HepG2 (cell line): Measurements from ENCODE around the gene CCBE1. TPM values are rescaled to one million over a fixed set of nuclear protein-coding genes. Genes with fewer than 3 reads are reported as not detected.

Experiments used
- ATAC-seq: fragments of 200-7000 bp; cut with Tn5 transposase; 3 replicates; pipeline ENCODE4 v1.9.1; 2020; ENCODE audit warnings: mild to moderate bottlenecking, moderate library complexity
- BruUV-seq: library from RNA; stranded (reverse); fragments of 400-500 nt; replicated peaks from 2 replicates; lab custom pipeline; 2021; lab: Mats Ljungman, UMichigan
- CTCF ChIA-PET: fragments of 300-600 bp; formaldehyde crosslinking; extraction: SDS; loops from one replicate; lab custom pipeline; 2021; ENCODE audit warnings: low total read pairs, inconsistent platforms, low intra/inter-chr PET ratio; lab: Yijun Ruan, JAX
- POLR2A ChIA-PET: fragments of 350-600 bp; sonication (Branson Sonifier 250); formaldehyde crosslinking; loops from one replicate; lab custom pipeline; 2020; ENCODE audit warnings: antibody characterized with exemption, inconsistent platforms; lab: Yijun Ruan, JAX
- DNase-seq: peaks from one replicate; pipeline ENCODE4 v3.0.0-alpha.2; 2015; ENCODE audit warnings: low spot score
- FAIRE-seq: peaks from 3 replicates; lab custom pipeline; 2011; peaks lifted over from hg19 to GRCh38; lab: Jason Lieb, UNC
- H2AFZ ChIP-seq: one replicate; pipeline ENCODE4 v1.6.1; 2011; ENCODE audit warnings: low read length, inconsistent platforms
- H3K27ac ChIP-seq: fragments of 300-600 bp; 3 replicates; pipeline ENCODE4 v1.8.0; 2011; ENCODE audit warnings: mixed run types, mild to moderate bottlenecking, mixed read lengths, low read length, inconsistent platforms; ENCODE audit not compliant: insufficient read depth; ENCODE audit errors: extremely low read length
- H3K27me3 ChIP-seq, 2 experiments: fragments of 200-600 bp in 1 of 2; 2 replicates in 1 of 2; 3 replicates in 1 of 2; pipeline versions ENCODE4 v1.6.0 to v1.8.0; 2011; ENCODE audit warnings: low read length in 2 of 2, mild to moderate bottlenecking in 2 of 2, moderate library complexity in 2 of 2, inconsistent platforms in 1 of 2; ENCODE audit not compliant: insufficient read depth in 2 of 2, control insufficient read depth in 1 of 2
- H3K36me3 ChIP-seq, 2 experiments: fragments of 200-600 bp in 1 of 2; replicated peaks in 1 of 2; 2 replicates in 1 of 2; 3 replicates in 1 of 2; pipeline versions ENCODE4 v1.5.1 to v1.8.0; 2011; ENCODE audit warnings: low read length in 2 of 2, inconsistent platforms in 1 of 2; ENCODE audit not compliant: insufficient read depth in 2 of 2, control insufficient read depth in 1 of 2
- H3K4me1 ChIP-seq: 2 replicates; pipeline ENCODE4 v1.5.1; 2012; ENCODE audit warnings: low read length, inconsistent platforms; ENCODE audit not compliant: insufficient read depth
- H3K4me2 ChIP-seq: 2 replicates; pipeline ENCODE4 v1.6.0; 2011; ENCODE audit warnings: low read depth, low read length, inconsistent platforms
- H3K4me3 ChIP-seq, 3 experiments: fragments of 200-600 bp in 1 of 3; sonication (generic), shearing (Covaris generic) in 1 of 3; replicated peaks in 1 of 3; 2 replicates each; pipeline ENCODE4 v1.5.1; 2011 to 2016; ENCODE audit warnings: low read length in 3 of 3, inconsistent platforms in 2 of 3, low read depth in 2 of 3, mild to moderate bottlenecking in 2 of 3, control low read depth in 1 of 3, mixed read lengths in 1 of 3; ENCODE audit not compliant: insufficient read depth in 1 of 3
- H3K79me2 ChIP-seq: one replicate; pipeline ENCODE4 v1.6.1; 2011; ENCODE audit warnings: low read length, inconsistent platforms; ENCODE audit not compliant: insufficient read depth
- H3K9ac ChIP-seq: 2 replicates; pipeline ENCODE4 v1.6.0; 2011; ENCODE audit warnings: mild to moderate bottlenecking, low read depth, low read length, inconsistent platforms; ENCODE audit not compliant: insufficient read depth
- H3K9me3 ChIP-seq: 2 replicates; pipeline ENCODE4 v1.5.1; 2012; ENCODE audit warnings: mild to moderate bottlenecking, low read length
- H4K20me1 ChIP-seq: 2 replicates; pipeline ENCODE4 v1.6.0; 2011; ENCODE audit warnings: inconsistent platforms, mild to moderate bottlenecking, low read length, moderate library complexity; ENCODE audit not compliant: insufficient read depth
- CHD4 ChIP-seq: fragments of 200-600 bp; sonication (generic); IDR thresholded peaks from 2 replicates; pipeline ENCODE4 v1.7.0; 2017; ENCODE audit warnings: mild to moderate bottlenecking, low read length, borderline replicate concordance
- FOXP1 ChIP-seq, 2 experiments: fragments of 450-650 bp in 1 of 2; IDR thresholded peaks; 2 replicates each; pipeline ENCODE4 v1.6.1; 2017 to 2018; ENCODE audit warnings: antibody characterized with exemption in 1 of 2
- KLF13 ChIP-seq: sonication (generic); formaldehyde crosslinking; IDR thresholded peaks from 2 replicates; pipeline ENCODE4 v1.4.0; 2020; ENCODE audit warnings: mild to moderate bottlenecking, missing genetic modification reagents
- KMT2A ChIP-seq: sonication (generic); formaldehyde crosslinking; IDR thresholded peaks from 2 replicates; pipeline ENCODE4 v1.4.0; 2020; ENCODE audit warnings: missing genetic modification reagents
- KMT2B ChIP-seq: IDR thresholded peaks from 2 replicates; pipeline ENCODE4 v1.6.1; 2016; ENCODE audit warnings: missing genetic modification reagents, missing compliant biosample characterization
- NFIB ChIP-seq: sonication (generic); formaldehyde crosslinking; IDR thresholded peaks from 2 replicates; pipeline ENCODE4 v1.9.0; 2021; ENCODE audit warnings: missing genetic modification reagents, mild to moderate bottlenecking, borderline replicate concordance
- PHF5A ChIP-seq: IDR thresholded peaks from one replicate; pipeline ENCODE4 v1.6.1; 2018; ENCODE audit warnings: low read depth, missing genetic modification reagents; ENCODE audit not compliant: unreplicated experiment
- SOX5 ChIP-seq: IDR thresholded peaks from 2 replicates; pipeline ENCODE4 v1.6.1; 2016; ENCODE audit warnings: borderline replicate concordance
- SSRP1 ChIP-seq: IDR thresholded peaks from 2 replicates; pipeline ENCODE4 v1.6.1; 2016; ENCODE audit warnings: control low read depth
- ZBTB3 ChIP-seq: sonication (generic); formaldehyde crosslinking; IDR thresholded peaks from 2 replicates; pipeline ENCODE4 v1.4.0; 2020; ENCODE audit warnings: low read depth, mild to moderate bottlenecking, moderate library complexity, missing genetic modification reagents, borderline replicate concordance
- ZNF136 ChIP-seq: sonication (generic); formaldehyde crosslinking; IDR thresholded peaks from 2 replicates; pipeline ENCODE4 v1.8.1; 2022; ENCODE audit warnings: low read depth, mild to moderate bottlenecking, moderate library complexity, missing genetic modification reagents
- ZNF44 ChIP-seq: sonication (generic); formaldehyde crosslinking; IDR thresholded peaks from 2 replicates; pipeline ENCODE4 v1.5.1; 2020; ENCODE audit warnings: mild to moderate bottlenecking, missing genetic modification reagents
- ZNF556 ChIP-seq: sonication (generic); formaldehyde crosslinking; IDR thresholded peaks from 2 replicates; pipeline ENCODE4 v1.4.0; 2020; ENCODE audit warnings: mild to moderate bottlenecking, missing genetic modification reagents, borderline replicate concordance
- ZNF629 ChIP-seq: sonication (generic); formaldehyde crosslinking; conservative IDR thresholded peaks from 2 replicates; pipeline ENCODE4 v1.5.0; 2020; ENCODE audit warnings: missing genetic modification reagents
- ZNF713 ChIP-seq: sonication (generic); formaldehyde crosslinking; IDR thresholded peaks from 2 replicates; pipeline ENCODE4 v1.4.0; 2020; ENCODE audit warnings: mild to moderate bottlenecking, missing genetic modification reagents
- ZNF720 ChIP-seq: sonication (generic); formaldehyde crosslinking; IDR thresholded peaks from 2 replicates; pipeline ENCODE4 v1.4.0; 2020; ENCODE audit warnings: missing genetic modification reagents
- ZNF883 ChIP-seq: sonication (generic); formaldehyde crosslinking; IDR thresholded peaks from 2 replicates; pipeline ENCODE4 v1.5.1; 2020; ENCODE audit warnings: mild to moderate bottlenecking, missing genetic modification reagents; ENCODE audit errors: not compliant biosample characterization
- WGBS: methylation state at CpG from one replicate; pipeline ENCODE4 v1.1.6; 2017; ENCODE audit warnings: low lambda C conversion rate; 5-methylcytosine and 5-hydroxymethylcytosine counted together
- in situ Hi-C: cut with HindIII; loops from 2 replicates; pipeline ENCODE4 v1.10.0; 2017; ENCODE audit warnings: low pct_unique_long_range_greater_than_20kb; ENCODE audit not compliant: extremely low pct_ligation_motif_present
- intact Hi-C: fragments of 100-400 bp; cut with micrococcal nuclease; formaldehyde crosslinking; loops from one replicate; pipeline ENCODE4 v1.10.0; 2022; ENCODE audit not compliant: unreplicated experiment
- polyA plus RNA-seq, 8 experiments: library from polyadenylated mRNA; depleted of rRNA in 3 of 8; stranded (reverse) in 7 of 8; unstranded in 1 of 8; fragments of >200 nt; fragmentation: Illumina TruSeq in 4 of 8; extraction: Trizol in 4 of 8; gene quantifications; 2 replicates each; pipeline versions ENCODE4 v1.2.1 to v1.2.3, GENCODE V29; 2011 to 2016; ENCODE audit warnings: low read depth in 4 of 8, missing spikeins in 1 of 8, mixed read lengths in 1 of 8; ENCODE audit not compliant: insufficient read depth in 1 of 8
- total RNA-seq, 5 experiments: library from RNA; depleted of rRNA; stranded (reverse); fragments of >200 nt; fragmentation: Illumina TruSeq; extraction: Trizol; gene quantifications; 2 replicates each; pipeline ENCODE4 v1.2.3, GENCODE V29; 2016; ENCODE audit warnings: low read depth in 1 of 5
- TF ChIP-seq, protein P1 (sequence below): sonication (generic); formaldehyde crosslinking; IDR thresholded peaks from 2 replicates; pipeline ENCODE4 v1.8.1; 2022; ENCODE audit warnings: low read depth, mild to moderate bottlenecking, missing genetic modification reagents
- TF ChIP-seq, protein P2 (sequence below): sonication (generic); formaldehyde crosslinking; IDR thresholded peaks from 2 replicates; pipeline ENCODE4 v1.4.0; 2020; ENCODE audit warnings: mild to moderate bottlenecking, missing genetic modification reagents

The CCBE1 gene
- total and polyA plus RNA-seq, 2 of the 13 experiments (the other 11 are each of a cell fraction or from before 2014, with no cell fraction given) = not detected

- no peak for TF ChIP-seq ZNF883
- DNase-seq = no peak
- in situ Hi-C loops = no loop called here
- ChIA-PET POLR2A (no interaction called here), CTCF (no interaction called here)
- H3K9ac ChIP-seq = no peak overlapping the region
- BruUV-seq = no TSS peak
- no peaks in the 10 kb centered on the region for H3K9me3 ChIP-seq
- no peaks in the 10 kb centered on the region for H4K20me1 ChIP-seq
- no peak overlapping the region for H2AFZ ChIP-seq
- WGBS = 0% methylated on average over 1 of the region's 1 CpG
- H3K27ac ChIP-seq = no peak overlapping the region
- H3K4me3 ChIP-seq = no peak overlapping the region
- no peaks in the 10 kb centered on the region for H3K36me3 ChIP-seq
- intact Hi-C loops = no loop called here
- no peak for FAIRE-seq
- ATAC-seq = no peak
- H3K4me2 ChIP-seq = no peak overlapping the region
- H3K27me3 ChIP-seq = peaks cover 0 to 15% of the 10 kb centered on the region in 2 experiments; a peak in 1 of 5 replicates
- H3K4me1 ChIP-seq = no peaks in the 10 kb centered on the region
- H3K79me2 ChIP-seq = no peaks in the 10 kb centered on the region
These were observed 269.2 kb downstream of the CCBE1 start for GRCh38 chr18:59428018-59428417.

DNA sequence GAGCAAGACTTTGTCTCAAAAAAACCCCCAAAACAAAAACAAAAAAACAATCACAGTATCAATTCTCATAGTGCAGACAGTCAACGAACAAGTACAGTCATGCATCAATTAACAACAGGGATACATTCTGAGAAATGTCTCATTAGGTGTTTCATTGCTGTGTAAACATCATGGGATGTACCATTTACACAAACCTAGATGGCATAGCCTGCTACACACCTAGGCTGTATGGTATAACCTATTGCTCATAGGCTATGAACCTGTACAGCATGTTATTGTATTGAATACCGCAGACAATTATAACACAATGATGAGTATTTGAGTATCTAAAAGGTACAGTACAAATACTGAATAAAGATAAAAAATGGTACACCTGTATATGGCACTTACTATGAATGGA lies 270.4 kb downstream of the CCBE1 start:
- FAIRE-seq (no peak), DNase-seq (no peak), ATAC-seq (no peak)
- H3K4me3 ChIP-seq = no peak overlapping the region
- ChIA-PET POLR2A (no interaction called here), CTCF (no interaction called here)
- no peak for TF ChIP-seq ZBTB3
- no peak for TF ChIP-seq KMT2B (CRISPR knock-in tag)
- no peak for TF ChIP-seq ZNF713 (CRISPR knock-in tag)
- no peak for TF ChIP-seq CHD4
- no peak for TF ChIP-seq ZNF556 (CRISPR knock-in tag)
- no peak for TF ChIP-seq ZNF44 (CRISPR knock-in tag)
- TF ChIP-seq SSRP1 (CRISPR knock-in tag) = no peak
- no peak for TF ChIP-seq ZNF136 (CRISPR knock-in tag)
- TF ChIP-seq ZNF720 (CRISPR knock-in tag) = no peak
- no peak for TF ChIP-seq PHF5A (CRISPR knock-in tag)
- no peak for TF ChIP-seq NFIB (CRISPR knock-in tag)
- TF ChIP-seq, protein P1, sequence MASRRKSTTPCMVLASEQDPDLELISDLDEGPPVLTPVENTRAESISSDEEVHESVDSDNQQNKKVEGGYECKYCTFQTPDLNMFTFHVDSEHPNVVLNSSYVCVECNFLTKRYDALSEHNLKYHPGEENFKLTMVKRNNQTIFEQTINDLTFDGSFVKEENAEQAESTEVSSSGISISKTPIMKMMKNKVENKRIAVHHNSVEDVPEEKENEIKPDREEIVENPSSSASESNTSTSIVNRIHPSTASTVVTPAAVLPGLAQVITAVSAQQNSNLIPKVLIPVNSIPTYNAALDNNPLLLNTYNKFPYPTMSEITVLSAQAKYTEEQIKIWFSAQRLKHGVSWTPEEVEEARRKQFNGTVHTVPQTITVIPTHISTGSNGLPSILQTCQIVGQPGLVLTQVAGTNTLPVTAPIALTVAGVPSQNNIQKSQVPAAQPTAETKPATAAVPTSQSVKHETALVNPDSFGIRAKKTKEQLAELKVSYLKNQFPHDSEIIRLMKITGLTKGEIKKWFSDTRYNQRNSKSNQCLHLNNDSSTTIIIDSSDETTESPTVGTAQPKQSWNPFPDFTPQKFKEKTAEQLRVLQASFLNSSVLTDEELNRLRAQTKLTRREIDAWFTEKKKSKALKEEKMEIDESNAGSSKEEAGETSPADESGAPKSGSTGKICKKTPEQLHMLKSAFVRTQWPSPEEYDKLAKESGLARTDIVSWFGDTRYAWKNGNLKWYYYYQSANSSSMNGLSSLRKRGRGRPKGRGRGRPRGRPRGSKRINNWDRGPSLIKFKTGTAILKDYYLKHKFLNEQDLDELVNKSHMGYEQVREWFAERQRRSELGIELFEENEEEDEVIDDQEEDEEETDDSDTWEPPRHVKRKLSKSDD (CRISPR knock-in tag) = no peak
- TF ChIP-seq KMT2A (CRISPR knock-in tag) = no peak
- TF ChIP-seq, protein P2, sequence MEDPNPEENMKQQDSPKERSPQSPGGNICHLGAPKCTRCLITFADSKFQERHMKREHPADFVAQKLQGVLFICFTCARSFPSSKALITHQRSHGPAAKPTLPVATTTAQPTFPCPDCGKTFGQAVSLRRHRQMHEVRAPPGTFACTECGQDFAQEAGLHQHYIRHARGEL (CRISPR knock-in tag) = no peak
- no peak for TF ChIP-seq KLF13 (CRISPR knock-in tag)
- no peak for TF ChIP-seq SOX5
- TF ChIP-seq ZNF629 (CRISPR knock-in tag) = no peak
- TF ChIP-seq FOXP1 (IDR thresholded peaks at IDR 0.05) = no peak
- no peak for TF ChIP-seq FOXP1 (CRISPR knock-in tag; IDR thresholded peaks at IDR 0.05)
- no peak overlapping the region for H3K4me2 ChIP-seq
- no peak overlapping the region for H3K9ac ChIP-seq
- H4K20me1 ChIP-seq = no peaks in the 10 kb centered on the region
- intact Hi-C loops (no loop called here), in situ Hi-C loops (no loop called here)
- WGBS = 41% methylated on average over 2 of the region's 2 CpGs
- H2AFZ ChIP-seq = no peak overlapping the region
- H3K4me1 ChIP-seq = no peaks in the 10 kb centered on the region
- no TSS peak for BruUV-seq
- no peaks in the 10 kb centered on the region for H3K9me3 ChIP-seq
- no peaks in the 10 kb centered on the region for H3K79me2 ChIP-seq
- H3K27me3 ChIP-seq = peaks cover 0 to 16% of the 10 kb centered on the region in 2 experiments; a peak in 2 of 5 replicates
- no peaks in the 10 kb centered on the region for H3K36me3 ChIP-seq
- H3K27ac ChIP-seq = no peak overlapping the region
